Kidney (tissue), 14 donors: ENCODE results near the gene INO80. TPM values are rescaled to one million over a fixed set of nuclear protein-coding genes. Genes with fewer than 3 reads are reported as not detected.

Source experiments
- DNase-seq, 5 donors: peaks; one replicate each; pipeline ENCODE4 v3.0.0-alpha.2; 2013 to 2020
- FAIRE-seq: peaks from 2 replicates; lab custom pipeline; 2012; peaks lifted over from hg19 to GRCh38; lab: Jason Lieb, UNC
- H3K27ac ChIP-seq, 2 donors: one replicate each; pipeline ENCODE4 v1.7.0; 2013; ENCODE audit warnings: low read depth in 2 of 2, low read length in 2 of 2, inconsistent platforms in 1 of 2
- H3K27me3 ChIP-seq: one replicate; pipeline ENCODE4 v1.7.1; 2013; ENCODE audit warnings: low read length, inconsistent platforms; ENCODE audit not compliant: control insufficient read depth, insufficient read depth
- H3K36me3 ChIP-seq, 3 donors: one replicate each; pipeline versions ENCODE4 v1.7.0 to v1.7.1; 2013; ENCODE audit warnings: low read length in 3 of 3, control low read depth in 1 of 3, inconsistent platforms in 1 of 3; ENCODE audit not compliant: insufficient read depth in 3 of 3, control insufficient read depth in 2 of 3
- H3K4me1 ChIP-seq, 3 donors: one replicate each; pipeline versions ENCODE4 v1.7.0 to v1.7.1; 2013; ENCODE audit warnings: low read length in 3 of 3, inconsistent platforms in 1 of 3, low read depth in 1 of 3; ENCODE audit not compliant: control insufficient read depth in 2 of 3, insufficient read depth in 2 of 3
- H3K4me3 ChIP-seq, 3 donors: one replicate each; pipeline versions ENCODE4 v1.7.0 to v1.8.1; 2013; ENCODE audit warnings: low read length in 3 of 3, control low read depth in 1 of 3, inconsistent platforms in 1 of 3
- H3K9ac ChIP-seq, 3 donors: one replicate each; pipeline versions ENCODE4 v1.7.0 to v1.7.1; 2013; ENCODE audit warnings: low read length in 3 of 3, control low read depth in 1 of 3, inconsistent platforms in 1 of 3
- H3K9me3 ChIP-seq, 3 donors: one replicate each; pipeline versions ENCODE4 v1.7.0 to v1.7.1; 2013; ENCODE audit warnings: low read length in 3 of 3, control low read depth in 1 of 3, inconsistent platforms in 1 of 3; ENCODE audit not compliant: control insufficient read depth in 2 of 3, insufficient read depth in 1 of 3
- CTCF ChIP-seq: IDR thresholded peaks from 3 replicates; pipeline ENCODE4 v1.5.1; 2012; ENCODE audit warnings: mild to moderate bottlenecking, moderate library complexity, borderline replicate concordance; ENCODE audit not compliant: insufficient read depth; ENCODE audit errors: extremely low read depth
- intact Hi-C: fragments of 100-400 bp; cut with DNase I; formaldehyde crosslinking; loops from one replicate; pipeline ENCODE4 v1.11.1; 2022
- polyA plus RNA-seq: library from polyadenylated mRNA; stranded (reverse); fragments of 350-450 nt; fragmentation: Illumina TruSeq; extraction: RNeasy Lipid Tissue Mini Kit (QIAGEN cat#74804); gene quantifications from one replicate; pipeline ENCODE4 v1.2.3, GENCODE V29; 2014; ENCODE audit warnings: low read depth, low replicate concordance; ENCODE audit not compliant: insufficient read depth
- total RNA-seq: library from RNA; stranded (reverse); fragmentation: NEBNext Ultra II Directional; extraction: Animal tissue kit (Norgen Biotek cat#: 25700); gene quantifications from one replicate; pipeline ENCODE4 v1.2.1, GENCODE V29; 2021
- donor health status: control.
- donor health status: control.
- donor health status: control.
- donor health status: control.
- donor health status: control.
- donor health status: DM: yes; HTN: yes; CAD: no.
- donor health status: Normal renal cell carcinoma (clear cell type).

INO80 gene
- total and polyA plus RNA-seq, 2 donors from 2014 or later: 6.0 to 27.3 TPM

DNA sequence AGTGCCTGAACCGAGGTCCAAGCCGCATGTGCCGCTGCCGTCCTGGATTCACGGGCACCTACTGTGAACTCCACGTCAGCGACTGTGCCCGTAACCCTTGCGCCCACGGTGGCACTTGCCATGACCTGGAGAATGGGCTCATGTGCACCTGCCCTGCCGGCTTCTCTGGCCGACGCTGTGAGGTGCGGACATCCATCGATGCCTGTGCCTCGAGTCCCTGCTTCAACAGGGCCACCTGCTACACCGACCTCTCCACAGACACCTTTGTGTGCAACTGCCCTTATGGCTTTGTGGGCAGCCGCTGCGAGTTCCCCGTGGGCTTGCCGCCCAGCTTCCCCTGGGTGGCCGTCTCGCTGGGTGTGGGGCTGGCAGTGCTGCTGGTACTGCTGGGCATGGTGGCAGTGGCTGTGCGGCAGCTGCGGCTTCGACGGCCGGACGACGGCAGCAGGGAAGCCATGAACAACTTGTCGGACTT is 179.8 kb downstream of the INO80 start:
- FAIRE-seq: no peak
- Histone ChIP-seq H3K27ac (no peak overlapping the region), H3K4me1 (peaks cover 0 to 21% (median 5%) of the 10 kb centered on the region in 3 donors)

DNA sequence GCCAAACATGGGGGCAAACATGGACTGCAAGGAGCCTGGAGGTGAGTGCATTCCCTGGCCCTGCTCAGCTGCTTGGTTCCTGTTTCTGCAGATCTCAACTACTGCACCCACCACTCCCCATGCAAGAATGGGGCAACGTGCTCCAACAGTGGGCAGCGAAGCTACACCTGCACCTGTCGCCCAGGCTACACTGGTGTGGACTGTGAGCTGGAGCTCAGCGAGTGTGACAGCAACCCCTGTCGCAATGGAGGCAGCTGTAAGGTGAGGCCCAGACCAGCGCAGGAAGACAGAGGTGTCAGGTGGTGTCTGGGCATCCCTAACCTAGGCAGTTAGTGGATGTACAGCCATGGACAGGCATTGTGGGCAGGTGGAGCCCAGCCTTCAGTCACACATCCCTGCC is 181.6 kb downstream of the INO80 start:
- H3K4me1 ChIP-seq: peaks cover 0 to 30% (median 4%) of the 10 kb centered on the region in 3 donors

More for the DNA sequence above, 179.8 kb downstream of the INO80 start:
- TF ChIP-seq CTCF: no peak
- H3K36me3 ChIP-seq: no peaks in the 10 kb centered on the region
- H3K9ac ChIP-seq: no peak overlapping the region
- intact Hi-C loops: no loop called here
- no peaks in the 10 kb centered on the region for H3K27me3 ChIP-seq
- no peaks in the 10 kb centered on the region for H3K9me3 ChIP-seq
- DNase-seq: no peak
- H3K4me3 ChIP-seq: no peak overlapping the region

DNA sequence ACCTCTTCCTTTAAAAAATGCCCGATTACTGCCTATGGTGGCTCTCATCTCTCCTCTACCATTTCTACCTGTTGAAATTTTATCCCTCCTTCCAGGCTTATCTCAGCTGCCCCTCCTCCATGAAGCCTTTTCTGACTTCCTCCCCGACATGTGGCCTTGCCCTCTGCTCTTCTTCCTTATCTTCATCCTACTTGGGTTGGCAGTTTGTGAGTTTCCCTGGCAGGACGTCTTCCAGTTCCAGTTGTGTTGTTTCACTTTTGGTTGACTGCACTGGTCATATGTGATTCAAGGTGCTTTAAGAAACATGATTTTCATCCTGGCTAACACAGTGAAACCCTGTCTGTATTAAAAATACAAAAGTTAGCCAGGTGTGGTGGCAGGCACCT is 182.6 kb downstream of the INO80 start:
- no peak for TF ChIP-seq CTCF
- Histone ChIP-seq H3K4me3 (no peak overlapping the region), H3K36me3 (no peaks in the 10 kb centered on the region), H3K4me1 (peaks cover 0 to 36% (median 4%) of the 10 kb centered on the region in 3 donors), H3K9me3 (no peaks in the 10 kb centered on the region), H3K27me3 (peaks cover 2% of the 10 kb centered on the region), H3K9ac (no peak overlapping the region), H3K27ac (no peak overlapping the region)
- no peak for FAIRE-seq
- no peak for DNase-seq
- intact Hi-C loops: no loop called here

More for the DNA sequence above, 181.6 kb downstream of the INO80 start:
- Histone ChIP-seq H3K27me3 (peaks cover 2% of the 10 kb centered on the region), H3K27ac (no peak overlapping the region), H3K36me3 (no peaks in the 10 kb centered on the region), H3K4me3 (no peak overlapping the region), H3K9ac (no peak overlapping the region), H3K9me3 (no peaks in the 10 kb centered on the region)
- TF ChIP-seq CTCF: no peak
- FAIRE-seq (no peak), DNase-seq (no peak)
- intact Hi-C loops: no loop called here
